HG03521 (cell line): Measurements from ENCODE around the gene TANGO6.
A peak's percentile ranks its signal among the peaks of the same experiment; 100 is the strongest.
"Not testable (repeated sequence)": the region's sequence is repeated elsewhere in the genome, so short reads cannot be mapped to it uniquely, and the experiment has no call there.

Experiments
- ATAC-seq: cut with Tn5 transposase; IDR thresholded peaks from one replicate; pipeline ENCODE4 v1.9.1; 2021; ENCODE audit warnings: mild to moderate bottlenecking, moderate library complexity; ENCODE audit not compliant: unreplicated experiment

TANGO6 gene

DNA sequence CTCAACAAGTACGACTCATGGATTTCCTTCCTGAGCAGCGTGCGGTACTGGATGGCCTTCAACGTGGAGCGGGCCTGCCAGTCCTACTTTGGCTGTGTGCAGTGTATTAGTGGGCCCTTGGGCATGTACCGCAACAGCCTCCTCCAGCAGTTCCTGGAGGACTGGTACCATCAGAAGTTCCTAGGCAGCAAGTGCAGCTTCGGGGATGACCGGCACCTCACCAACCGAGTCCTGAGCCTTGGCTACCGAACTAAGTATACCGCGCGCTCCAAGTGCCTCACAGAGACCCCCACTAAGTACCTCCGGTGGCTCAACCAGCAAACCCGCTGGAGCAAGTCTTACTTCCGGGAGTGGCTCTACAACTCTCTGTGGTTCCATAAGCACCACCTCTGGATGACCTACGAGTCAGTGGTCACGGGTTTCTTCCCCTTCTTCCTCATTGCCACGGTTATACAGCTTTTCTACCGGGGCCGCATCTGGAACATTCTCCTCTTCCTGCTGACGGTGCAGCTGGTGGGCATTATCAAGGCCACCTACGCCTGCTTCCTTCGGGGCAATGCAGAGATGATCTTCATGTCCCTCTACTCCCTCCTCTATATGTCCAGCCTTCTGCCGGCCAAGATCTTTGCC, 271.1 kb downstream of the TANGO6 start:
- no peak for ATAC-seq

DNA sequence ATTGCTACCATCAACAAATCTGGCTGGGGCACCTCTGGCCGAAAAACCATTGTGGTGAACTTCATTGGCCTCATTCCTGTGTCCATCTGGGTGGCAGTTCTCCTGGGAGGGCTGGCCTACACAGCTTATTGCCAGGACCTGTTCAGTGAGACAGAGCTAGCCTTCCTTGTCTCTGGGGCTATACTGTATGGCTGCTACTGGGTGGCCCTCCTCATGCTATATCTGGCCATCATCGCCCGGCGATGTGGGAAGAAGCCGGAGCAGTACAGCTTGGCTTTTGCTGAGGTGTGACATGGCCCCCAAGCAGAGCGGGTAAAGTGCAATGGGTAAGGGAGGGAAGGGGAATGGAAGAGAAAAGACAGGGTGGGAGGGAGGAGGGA, 271.6 kb downstream of the TANGO6 start:
- ATAC-seq = no peak

DNA sequence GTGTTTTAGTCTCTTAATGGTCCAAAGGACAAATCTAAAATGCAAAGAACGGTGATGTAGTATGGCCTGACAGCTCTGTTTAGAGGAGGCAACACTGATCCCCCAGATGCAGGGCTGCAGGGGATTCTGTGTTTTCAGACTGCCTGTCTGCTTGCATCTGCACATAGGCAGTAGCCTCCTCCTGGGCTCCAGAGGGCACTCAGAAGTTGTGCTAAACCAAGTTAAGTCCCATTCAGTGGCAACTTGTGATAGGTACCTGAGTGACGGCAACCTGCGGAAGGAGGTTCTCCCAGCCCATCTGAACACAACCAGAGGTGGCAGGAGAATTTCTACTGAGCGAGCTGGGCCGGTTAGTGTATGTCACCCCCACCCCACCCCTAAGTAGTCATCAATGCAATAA, 272.0 kb downstream of the TANGO6 start:
- no peak for ATAC-seq

DNA sequence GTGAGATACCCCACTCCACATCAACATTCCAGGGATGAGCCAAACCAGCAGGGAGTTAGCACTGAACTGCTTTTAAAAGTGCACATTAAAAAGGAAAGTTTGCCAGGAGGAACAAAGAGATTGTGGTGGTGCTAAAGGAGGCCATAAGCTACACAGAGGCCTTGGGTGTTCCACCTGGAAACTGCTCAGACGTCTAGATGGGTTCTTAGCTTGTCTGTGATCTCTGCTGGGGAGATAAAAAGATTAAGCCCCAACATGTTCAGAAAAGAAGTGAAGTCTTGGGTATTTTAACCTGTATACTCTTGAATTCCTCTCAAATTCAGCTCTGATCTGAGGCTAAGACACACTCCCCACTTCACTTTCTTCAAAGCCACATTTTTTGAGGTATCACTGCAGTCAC, 272.5 kb downstream of the TANGO6 start:
- no peak for ATAC-seq

DNA sequence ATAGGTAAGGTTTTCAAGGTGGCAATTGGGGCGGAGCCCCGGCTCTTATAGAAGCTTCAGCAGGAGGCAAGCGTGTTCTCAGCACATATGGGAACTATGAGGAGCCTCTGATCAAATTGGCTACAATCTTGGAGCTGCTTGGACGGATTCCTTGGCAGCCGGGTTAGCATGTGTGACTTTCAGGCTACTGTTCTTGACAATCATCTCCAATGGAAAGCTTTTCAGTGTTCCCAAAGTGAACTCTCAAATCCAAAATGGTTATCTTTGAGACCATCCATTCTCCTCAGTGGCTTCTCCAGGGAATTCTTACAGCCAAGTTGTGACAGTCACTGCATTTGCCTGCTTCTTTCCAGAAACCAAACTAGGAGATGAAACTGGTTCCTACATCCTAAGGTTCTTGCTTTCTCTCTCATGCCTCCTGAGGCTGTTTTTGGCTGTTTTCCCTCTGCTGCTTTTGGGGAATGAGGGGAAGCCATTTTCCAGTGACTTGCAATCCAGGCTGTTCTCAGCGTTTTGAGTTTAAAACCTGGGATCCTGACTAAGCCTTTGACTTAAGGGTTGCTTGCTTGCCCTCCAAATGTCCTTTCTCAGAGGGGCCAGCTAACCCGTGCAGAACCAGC, 273.0 kb downstream of the TANGO6 start:
- no peak for ATAC-seq

DNA sequence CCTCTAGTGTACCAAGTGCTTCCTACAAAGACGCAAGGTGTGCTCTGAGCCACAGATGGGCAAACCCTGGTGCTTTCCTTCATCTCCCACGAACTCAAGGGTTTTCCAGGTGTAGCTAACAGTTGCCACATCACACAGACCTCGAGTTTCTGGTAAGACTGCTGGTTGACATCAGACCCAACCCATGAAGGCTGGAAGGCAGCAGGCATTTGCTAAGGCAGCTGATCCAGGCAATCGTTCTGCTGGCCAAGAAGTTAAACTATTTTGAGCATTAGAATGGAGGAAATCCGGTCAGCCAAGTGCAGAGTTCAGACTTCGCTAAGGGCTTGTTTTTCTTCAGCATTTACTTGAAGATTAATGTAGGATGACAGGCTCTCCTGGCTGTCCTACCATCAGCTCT, 273.6 kb downstream of the TANGO6 start:
- ATAC-seq = no peak

DNA sequence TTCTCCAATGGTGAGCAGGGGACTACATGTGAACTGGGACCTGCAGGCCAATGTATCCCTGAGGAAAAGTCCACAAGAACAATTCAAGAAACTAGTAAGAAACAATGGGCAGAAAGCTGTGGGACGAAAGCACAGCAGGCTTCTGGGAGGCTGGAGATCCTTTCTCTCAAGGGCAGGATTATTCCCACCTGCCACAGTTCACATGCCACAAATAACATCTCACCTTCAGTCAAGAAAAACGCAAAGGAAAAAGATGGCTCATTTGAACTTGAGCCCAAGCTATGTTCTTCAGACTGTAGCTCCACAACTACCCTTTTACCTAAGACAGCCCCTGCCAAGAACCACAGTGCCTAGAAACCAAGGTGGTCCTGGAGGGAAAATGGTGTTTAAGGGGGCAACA, 275.1 kb downstream of the TANGO6 start:
- no peak for ATAC-seq

DNA sequence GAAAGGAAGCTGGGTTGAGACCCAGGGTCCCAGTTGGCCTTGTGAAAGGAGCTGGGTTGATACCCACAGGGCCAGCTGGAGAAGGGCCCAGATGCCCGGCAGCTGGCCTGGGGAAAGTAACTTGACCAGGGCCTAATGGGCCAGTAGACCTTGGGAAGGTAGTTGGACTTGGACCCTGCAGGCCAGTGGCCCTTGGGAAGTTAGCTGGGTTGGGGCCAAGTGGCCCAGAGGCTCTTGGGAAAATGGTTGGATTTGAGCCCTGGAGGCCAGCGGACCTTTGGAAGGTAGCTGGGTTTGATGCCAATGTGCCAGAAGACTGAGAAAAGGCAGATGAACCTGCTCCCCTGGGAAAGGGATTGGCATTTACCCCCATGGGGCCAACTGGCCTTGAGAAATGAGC, 275.7 kb downstream of the TANGO6 start:
- no peak for ATAC-seq

DNA sequence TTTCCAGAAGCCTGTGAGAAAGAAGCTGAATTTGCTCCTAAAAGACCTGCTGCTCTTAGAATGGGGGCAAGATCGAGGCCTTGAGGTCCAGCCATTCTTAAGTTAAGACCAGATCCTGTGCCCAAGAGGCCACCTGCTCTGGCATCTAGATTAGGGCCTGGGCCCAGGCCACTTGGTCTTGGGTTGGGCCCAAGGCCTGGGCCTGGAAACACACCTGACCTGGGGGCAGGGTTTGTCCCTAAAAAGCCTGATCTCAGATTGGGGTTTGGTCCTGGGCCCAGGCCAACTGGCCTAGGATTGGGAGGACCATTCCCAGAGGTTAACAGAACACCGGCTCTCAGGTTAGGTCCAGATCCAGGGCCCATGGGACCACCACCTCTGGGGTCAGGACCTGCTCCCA, 276.2 kb downstream of the TANGO6 start:
- no peak for ATAC-seq

DNA sequence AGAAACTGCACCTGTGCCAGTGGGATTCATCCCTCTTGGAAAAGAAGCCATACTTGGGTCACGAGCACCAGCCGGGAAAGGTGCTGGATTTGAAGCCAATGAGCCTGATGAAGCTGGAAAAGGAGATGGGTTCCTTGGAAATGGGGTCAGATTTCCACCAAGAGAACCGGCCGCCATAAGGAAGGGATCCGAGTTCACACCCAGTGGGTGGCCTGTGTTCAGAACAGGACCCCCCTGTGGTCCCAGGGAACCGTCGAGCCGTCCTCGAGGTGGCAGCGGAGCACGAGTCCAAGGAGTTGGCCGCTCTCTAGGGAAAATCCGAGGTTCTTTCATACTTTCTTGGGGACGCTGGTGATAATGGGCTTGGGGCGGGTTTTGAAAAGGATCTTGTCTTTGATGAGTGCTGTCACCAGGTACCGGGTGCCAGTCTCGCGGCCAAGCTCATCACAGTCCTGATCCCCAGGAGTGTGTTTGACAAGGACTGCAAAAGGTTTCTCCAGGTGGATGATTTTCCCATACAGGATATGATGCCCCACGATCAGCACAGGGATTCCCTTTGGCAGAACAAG, 276.8 kb downstream of the TANGO6 start:
- ATAC-seq = no peak

DNA sequence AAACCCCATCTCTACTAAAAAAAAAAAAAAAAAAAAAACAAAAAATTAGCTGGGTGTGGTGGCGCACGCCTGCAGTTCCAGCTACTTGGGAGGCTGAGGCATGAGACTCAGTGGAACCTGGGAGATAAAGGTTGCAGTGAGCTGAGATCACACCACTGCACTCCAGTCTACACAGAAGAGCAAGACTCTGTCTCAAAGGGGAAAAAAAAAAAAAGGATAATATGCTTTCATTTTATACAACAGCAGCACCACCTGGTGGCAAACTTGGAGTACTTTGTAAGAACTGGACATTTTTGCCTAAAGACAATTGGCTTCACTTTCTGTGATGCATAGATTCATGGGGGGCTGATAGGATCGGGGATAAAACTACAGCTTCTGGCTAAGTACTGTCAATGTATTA, 280.6 kb downstream of the TANGO6 start:
- no peak for ATAC-seq

DNA sequence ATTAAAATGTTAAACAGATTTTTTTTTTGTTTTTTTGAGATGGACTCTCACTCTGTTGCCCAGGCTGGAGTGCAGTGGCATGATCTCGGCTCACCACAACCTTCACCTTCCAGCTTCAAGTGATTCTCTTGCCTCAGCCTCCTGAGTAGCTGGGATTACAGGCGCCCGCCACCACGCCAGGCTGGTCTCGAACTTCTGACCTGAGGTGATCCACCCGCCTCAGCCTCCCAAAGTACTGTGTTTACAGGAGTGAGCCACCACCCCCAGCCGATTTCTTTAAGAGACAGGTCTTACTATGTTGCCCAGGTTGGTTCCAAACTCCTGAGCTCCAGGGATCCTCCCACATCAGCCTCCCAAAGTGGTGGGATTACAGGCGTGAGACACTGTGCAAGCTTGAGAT, 281.1 kb downstream of the TANGO6 start:
- ATAC-seq = not testable (repeated sequence)

DNA sequence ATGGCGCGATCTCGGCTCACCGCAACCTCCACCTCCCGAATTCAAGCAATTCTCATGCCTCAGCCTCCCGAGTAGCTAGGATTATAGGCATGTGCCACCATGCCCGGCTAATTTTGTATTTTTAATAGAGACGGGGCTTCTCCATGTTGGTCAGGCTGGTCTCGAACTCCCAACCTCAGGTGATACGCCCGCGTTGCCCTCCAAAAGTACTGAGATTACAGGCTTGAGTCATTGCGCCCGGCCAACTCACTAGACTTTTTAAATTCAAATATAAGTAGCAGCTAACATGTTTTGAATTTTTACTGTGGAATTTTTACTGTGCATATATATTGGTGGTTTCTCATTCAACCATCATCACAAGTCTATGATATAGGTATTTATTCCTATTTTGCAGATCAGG, 281.6 kb downstream of the TANGO6 start:
- not testable (repeated sequence) for ATAC-seq

DNA sequence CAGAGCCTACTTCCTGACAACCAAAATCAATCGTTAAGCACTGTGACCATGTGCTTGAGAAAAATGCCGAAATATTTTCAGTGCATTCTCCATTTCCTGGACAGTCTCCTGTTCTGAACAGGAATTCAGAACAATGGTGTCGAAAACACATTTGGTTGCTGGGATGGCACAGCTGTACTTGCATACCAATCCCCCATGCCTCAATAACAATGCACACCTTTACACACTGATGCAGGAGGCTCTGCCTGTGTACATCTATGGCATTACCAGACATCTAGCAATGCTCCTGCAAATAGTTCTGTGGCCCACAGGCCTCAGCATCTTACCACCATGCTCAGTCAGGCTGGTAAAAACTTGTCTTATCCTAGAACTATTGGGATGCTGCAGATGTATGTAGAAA, 282.9 kb downstream of the TANGO6 start:
- ATAC-seq = no peak

DNA sequence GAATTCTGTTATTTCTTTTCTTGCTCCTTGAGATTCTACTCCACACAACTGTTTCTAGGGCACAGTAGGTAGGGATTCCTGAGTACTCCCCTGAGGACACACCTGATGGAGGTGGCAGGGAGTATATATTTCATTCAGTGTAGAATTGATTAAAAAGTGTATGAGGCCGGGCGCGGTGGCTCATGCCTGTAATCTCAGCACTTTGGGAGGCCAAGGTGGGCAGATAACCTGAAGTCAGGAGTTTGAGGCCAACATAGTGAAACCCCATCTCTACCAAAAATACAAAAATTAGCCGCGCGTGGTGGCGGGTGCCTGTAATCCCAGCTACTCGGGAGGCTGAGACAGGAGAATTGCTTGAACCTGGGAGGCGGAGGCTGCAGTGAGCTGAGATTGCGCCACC, 283.5 kb downstream of the TANGO6 start:
- ATAC-seq = not testable (repeated sequence)

DNA sequence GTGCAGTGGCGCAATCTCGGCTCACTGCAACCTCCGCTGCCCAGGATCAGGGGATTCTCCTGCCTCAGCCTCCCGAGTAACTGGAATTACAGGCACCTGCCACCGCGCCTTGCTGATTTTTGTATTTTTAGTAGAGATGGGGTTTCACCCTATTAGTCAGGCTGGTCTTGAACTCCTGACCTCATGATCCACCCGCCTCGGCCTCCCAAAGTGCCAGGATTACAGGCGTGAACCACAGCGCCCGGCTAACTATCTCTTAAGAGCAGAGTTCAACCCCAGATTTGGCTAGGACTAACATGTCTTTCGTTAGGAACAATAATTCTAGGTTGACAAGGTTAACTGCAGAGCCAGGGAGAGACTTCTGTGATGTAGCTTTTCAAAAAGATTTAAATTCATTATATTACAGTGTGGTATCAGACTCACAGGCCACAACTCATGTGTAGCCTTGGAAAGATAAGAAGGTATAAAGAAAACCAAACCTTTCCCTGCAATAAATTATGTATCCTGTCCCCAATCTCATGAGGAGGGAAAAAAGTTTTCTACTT, 284.7 kb downstream of the TANGO6 start:
- ATAC-seq = no peak

DNA sequence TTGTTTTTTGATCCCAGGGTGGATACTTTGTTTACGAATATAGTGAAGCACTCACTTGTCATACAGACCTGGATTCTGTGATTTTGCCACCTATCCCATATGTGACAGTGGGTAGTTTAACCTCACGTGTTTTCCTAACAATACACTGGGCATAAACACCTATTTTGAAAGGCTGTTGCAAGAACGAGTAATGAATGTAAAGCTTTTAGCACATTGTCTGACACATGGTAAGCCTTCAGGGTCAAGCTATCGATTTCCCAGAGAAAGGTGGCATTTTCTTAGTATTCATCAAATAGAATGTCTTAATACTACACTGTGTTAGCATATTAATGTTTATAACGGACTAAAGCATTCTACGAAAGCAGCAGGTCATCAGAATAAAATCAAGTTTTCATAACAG, 287.1 kb downstream of the TANGO6 start:
- no peak for ATAC-seq

DNA sequence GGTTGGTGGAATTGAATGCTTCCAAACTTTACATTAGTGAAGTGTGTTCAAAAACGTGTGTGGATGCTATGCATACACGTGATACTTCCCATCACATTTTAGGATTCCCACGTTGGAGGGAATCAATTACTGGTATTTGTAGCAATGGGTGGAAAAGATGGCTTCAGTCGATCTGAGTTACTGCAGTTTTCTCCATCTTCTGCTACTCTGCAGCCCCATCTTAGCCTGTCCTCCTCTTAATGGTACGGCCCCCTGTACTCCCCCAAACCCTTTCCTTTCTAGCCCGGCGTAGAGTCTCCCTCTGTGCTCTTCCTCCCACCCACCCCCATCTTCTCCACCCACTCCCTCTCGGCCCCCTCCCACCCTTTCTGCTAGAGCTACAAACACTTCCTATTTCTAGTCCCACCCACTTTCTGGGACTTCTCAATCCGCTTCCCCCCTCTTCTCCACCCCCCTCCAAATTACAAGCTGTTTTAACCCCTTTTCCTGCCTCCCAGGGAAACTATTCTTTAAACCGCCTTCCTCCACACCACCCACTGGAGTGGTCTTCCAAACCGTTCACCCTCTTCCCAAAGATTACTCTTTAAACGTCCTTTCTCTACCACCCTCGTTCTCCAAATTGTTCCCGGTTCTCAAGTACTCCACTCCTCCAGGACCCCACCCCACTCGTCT, 288.0 kb downstream of the TANGO6 start:
- no peak for ATAC-seq

DNA sequence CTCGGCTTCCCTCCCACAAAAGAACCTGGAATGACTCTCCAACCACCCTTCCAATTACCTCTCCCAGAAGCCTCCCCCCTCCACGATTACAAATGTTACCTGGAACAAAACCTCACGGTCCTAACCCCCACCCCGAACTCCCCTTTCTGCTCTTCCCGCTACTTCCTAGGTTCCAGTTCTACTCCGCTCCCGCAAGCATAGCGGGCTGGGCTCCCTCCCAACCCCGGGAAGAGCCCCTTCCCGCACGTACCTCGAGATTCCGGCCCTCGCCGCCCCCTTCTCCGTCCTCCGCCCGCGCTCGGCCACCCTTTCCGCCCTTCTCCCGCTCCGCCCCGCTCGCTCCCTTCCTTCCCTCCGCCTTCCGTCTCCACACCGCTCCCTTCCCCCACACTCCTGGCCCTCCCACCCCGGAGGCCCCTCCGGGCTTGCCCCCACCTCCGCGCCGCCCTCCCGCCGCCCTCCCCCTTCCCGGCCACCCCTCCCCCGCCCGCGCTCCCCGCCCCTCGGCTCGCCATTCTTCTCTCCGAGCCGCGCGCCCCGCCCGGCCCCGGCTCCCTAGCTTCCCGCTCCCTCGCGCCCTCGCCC, 288.6 kb downstream of the TANGO6 start:
- ATAC-seq = no peak

DNA sequence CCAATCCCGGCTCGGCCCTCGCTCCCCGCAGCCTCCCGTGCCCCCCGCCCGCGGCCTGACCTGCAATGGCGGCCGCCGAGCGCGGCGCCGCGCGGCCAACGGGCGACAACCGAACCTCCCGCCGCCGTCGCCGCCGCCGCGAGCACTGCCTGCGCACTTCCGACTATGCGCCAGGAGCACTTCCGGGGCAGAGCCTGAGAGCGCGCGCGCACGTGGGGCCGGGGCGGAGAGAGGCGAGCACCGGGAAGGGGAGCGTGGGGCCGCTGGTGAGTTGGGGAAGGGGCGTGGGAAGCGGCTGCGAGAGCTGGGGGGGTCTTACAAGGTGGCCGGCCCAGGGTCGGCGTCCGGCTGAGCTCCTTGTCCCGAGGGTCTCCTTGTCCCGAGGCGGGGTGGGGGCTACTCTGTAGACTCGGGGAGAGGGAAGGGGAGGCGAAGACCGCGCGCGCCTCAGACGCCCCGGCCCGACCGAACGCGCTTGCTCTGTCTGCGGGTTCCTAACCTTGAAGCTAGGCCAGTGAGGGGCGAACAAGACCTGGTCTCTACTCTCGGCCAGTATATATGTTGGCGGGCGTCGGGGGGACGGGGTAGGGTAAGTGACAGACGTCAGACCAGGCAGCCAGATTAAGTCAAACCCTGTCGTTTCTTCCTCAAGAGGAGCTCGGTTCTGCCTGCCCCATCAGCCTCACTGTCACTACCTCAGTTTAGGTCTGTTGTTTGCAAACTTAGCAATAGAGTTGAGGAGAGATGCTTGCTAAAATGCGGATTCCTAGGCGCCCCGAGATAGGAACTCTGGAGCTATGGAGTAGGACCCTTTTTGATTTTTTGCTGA, 289.3 kb downstream of the TANGO6 start, which contains the start of the genes CHTF8 and UTP4:
TSS of gene CHTF8 (minus strand) at position 165 of the 829 bp plus-strand sequence. CDS start 11,130 bp downstream, outside the sequence.
TSS of gene UTP4 (plus strand) at position 226 of the 829 bp plus-strand sequence. CDS start 811 bp downstream, outside the sequence.
- ATAC-seq = peak; percentile 91
